HG03565 (cell line): ENCODE results near the gene FAM118B.

ENCODE experiments used
- ATAC-seq: cut with Tn5 transposase; IDR thresholded peaks from one replicate; pipeline ENCODE4 v1.9.1; 2021; ENCODE audit warnings: mild to moderate bottlenecking, moderate library complexity; ENCODE audit not compliant: unreplicated experiment

Gene FAM118B

DNA sequence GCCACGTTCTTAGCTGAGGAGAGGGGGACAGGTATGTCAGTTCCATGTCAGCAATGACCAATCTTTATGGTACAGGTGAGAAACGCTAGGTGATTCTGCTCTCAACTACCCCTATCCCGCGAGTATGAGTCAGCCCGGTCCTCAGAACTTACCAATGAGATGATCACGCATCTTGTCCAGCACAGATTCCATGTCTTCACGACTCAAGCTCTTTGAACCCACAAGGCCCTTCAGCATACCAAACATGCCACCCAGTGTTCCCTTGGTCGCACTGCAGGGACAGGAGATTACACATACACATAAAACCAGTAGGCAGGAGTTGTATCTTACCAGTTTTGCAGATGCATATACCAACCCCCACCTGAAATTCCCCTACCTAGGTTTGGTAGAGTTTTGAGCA lies 54.2 kb downstream of the FAM118B start:
- no peak for ATAC-seq

DNA sequence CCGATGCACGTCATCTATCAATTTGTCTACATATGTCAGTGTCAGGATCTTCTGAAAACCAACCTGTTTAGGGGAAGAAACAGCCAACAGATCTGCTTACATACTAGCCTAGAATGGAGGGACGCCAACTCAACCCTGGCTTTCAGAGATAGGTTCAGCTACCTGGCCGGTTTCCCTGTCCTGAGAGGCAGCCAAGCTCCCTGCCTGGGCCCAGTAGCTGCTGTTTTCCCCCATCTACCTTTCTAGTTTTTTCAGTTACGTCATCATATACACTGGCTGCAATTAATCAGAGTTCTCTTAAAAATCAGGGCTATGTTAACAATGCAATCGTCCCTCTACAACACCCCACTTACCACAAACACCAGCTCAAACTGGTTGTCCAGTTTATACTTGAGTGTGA lies 56.1 kb downstream of the FAM118B start:
- no peak for ATAC-seq

DNA sequence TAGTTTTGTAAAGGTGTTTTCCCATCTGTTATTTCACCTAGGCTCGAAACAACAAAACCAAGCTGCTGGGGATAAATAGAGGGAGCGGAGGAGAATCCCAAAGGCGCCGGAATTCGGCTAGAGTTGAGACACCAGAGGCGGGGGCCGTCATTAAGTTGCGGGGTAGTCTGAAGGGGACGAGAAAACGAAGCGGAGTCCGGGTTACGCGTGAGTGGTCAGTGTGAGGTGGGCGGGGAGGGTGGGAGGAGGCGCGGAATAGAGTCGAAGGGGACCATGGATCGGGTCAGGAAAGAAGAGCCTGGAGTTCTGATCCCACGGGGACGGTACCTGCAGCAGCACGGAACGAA lies 56.8 kb downstream of the FAM118B start:
- no peak for ATAC-seq

DNA sequence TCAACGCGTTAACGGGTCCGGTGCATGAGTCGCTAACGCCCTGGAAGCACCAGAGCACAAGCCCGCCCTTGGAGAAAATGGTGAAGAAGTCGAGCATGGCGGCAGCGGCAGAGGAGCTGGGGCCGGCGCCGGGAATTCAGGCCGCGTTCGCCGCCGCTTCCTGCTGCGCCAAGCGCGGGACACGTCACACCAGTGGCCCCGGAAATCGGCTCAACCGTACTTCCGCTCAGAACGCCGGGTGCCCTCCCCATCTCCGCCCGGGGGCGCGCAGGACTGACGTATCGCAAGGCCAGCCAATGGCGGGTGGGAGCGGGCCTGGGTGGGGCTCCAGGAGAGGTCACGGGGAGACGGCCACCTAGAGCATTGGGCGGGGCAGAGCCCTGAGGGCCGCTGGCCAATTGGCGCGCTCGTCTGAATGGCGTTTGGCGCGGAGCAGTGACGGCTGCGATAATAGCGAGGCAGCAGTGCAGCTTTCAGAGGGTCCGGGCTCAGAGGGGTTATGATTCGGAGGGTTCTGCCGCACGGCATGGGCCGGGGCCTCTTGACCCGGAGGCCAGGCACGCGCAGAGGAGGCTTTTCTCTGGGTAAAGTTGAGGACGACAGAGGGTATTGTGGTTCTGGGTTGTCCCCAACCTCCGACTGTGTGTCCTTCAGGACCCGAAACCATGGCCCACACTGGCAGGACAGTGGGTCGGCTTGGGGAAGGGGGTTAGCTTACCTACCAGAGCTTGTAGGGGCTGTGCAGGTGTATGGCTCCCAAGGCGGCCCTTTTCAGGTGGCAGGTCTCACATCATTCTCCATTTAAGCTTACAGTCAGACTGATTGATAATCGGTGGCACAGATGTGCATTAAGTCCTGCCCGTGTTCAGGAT lies 57.4 kb downstream of the FAM118B start, which contains the start of the genes FOXRED1 and SRPRA:
FOXRED1 (plus strand) TSS at position 447 of the 872 bp plus-strand sequence; CDS start at position 500, 53 bp downstream.
SRPRA (minus strand) TSS at position 188 of the 872 bp plus-strand sequence; CDS start at position 97, 91 bp downstream.
- ATAC-seq, result peak; percentile 94

DNA sequence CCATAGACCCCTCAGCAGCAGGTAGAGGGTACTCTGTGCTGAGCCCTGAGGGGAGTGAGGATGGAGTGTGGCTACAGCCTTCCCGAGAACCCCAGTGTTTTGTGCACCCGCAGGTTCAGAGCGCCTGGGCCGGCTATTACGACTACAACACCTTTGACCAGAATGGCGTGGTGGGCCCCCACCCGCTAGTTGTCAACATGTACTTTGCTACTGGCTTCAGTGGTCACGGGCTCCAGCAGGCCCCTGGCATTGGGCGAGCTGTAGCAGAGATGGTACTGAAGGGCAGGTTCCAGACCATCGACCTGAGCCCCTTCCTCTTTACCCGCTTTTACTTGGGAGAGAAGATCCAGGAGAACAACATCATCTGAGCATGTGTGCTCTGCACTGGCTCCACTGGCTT lies 65.7 kb downstream of the FAM118B start:
- ATAC-seq, result no peak

DNA sequence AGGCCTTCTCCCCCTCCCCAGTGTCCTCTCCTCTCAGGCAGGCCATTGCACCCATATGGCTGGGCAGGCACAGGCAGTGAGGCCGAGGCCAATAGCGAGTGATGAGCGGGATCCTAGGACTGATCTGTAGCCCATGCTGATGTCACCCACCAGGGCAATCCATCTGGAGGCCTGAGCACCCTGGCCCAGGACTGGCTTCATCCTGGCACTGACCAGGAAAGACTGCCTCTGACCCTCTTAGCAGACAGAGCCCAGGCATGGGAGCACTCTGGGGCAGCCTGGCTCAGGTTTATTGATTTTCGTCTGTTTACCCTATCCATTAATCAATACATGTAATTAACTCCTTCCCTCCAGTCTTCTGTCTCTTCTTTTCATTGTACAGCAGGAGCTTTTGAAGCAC lies 66.2 kb downstream of the FAM118B start:
- ATAC-seq, result no peak

DNA sequence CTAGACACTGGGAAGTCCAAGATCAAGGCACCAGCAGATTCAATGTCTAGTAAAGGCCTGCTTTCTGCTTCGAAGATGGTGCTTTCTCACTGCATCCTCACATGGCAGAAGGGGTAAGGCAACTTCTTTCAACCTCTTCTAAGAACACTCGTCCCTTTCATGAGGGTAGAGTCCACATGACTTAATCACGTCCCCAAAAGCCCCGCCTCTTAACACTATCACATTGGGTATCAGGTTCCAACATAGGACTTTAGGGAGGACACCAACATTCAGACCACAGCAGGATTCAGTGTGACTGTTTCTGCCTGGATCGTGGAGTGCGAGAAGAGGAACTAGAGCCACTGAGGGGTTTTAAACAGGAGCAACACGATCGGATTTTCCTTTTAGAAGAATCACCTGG lies 67.6 kb downstream of the FAM118B start:
- no peak for ATAC-seq

DNA sequence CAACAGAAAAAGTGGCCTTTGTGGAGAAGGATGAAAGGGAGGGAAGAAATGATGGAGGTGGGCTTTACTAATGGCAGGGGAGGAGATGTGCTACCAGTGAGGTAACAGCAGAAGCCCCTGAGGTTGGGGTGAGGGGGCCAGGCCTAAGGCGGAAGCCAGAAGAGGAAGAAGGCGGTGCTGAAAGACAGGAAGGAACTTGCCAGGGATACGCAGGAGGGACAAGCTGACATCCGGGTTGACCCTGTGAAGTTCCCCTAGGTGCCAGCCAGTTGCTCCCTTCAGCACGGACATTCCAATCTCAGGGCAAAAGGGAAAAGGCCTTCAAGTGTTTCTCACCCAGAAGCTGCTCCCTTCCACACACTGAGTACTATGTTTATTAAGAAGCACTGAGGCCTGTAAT lies 69.0 kb downstream of the FAM118B start:
- ATAC-seq, result no peak

DNA sequence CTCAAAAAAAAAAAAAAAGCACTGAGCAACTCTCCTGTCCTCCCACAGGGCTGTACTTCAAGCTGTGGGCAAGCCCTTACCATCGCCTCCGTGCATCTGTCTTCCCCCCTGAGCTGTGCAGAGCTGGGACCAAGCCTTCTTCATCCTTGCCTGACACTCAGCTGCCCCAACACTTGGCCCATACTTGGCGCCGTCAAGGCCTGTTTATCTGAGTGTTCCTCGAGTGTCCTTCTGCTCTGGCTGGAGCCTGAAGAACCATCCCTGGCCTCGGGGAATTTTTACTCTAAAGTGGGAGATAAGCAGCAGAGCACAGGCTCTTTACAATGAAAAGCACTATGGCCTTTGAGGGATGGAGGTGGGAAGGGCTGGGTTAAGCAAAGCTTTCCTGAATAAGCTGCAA lies 69.7 kb downstream of the FAM118B start:
- ATAC-seq, result no peak

DNA sequence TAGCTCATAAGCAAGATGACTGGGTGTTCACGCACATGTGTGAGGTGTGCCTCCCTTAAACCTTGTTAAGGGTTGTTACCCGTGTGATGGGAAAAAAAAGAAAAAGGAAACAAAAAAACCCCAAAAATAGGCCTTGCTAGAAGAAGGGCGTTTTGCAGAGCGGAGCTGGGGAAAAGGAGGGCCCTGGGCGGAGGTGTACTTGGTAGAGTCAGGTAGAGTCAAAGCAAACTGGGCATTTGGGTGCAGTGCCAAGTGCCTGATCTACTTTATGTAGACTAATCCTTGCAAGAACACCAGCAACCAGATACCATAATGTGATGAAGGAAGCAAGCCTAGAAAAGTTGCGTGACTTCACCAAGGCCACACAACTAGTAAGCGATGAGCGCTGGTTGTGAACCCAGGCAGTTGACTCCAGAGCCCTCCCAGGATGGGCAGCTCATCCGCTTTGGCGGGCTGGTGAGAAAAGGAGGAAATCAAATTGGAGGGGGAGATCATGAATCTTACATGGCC lies 70.1 kb downstream of the FAM118B start:
- ATAC-seq, result no peak

DNA sequence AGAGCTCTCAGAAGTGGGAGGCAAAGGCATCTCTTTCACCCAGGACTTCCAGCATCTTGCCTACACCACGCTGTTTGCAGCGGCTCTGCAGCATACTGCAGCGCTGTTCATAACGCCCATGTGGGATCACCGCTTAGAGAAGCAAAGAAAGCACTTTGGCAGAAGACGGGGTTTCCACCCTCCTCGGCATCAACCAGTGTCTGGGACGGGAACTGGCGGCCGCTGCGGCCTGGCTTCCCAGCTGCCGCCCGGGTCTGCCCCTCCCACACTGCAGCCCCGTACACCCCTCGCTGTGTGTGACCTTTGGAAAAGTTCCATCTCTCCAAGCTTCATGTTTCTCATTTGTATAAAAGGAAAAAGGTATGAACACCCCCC lies 70.8 kb downstream of the FAM118B start:
- no peak for ATAC-seq

DNA sequence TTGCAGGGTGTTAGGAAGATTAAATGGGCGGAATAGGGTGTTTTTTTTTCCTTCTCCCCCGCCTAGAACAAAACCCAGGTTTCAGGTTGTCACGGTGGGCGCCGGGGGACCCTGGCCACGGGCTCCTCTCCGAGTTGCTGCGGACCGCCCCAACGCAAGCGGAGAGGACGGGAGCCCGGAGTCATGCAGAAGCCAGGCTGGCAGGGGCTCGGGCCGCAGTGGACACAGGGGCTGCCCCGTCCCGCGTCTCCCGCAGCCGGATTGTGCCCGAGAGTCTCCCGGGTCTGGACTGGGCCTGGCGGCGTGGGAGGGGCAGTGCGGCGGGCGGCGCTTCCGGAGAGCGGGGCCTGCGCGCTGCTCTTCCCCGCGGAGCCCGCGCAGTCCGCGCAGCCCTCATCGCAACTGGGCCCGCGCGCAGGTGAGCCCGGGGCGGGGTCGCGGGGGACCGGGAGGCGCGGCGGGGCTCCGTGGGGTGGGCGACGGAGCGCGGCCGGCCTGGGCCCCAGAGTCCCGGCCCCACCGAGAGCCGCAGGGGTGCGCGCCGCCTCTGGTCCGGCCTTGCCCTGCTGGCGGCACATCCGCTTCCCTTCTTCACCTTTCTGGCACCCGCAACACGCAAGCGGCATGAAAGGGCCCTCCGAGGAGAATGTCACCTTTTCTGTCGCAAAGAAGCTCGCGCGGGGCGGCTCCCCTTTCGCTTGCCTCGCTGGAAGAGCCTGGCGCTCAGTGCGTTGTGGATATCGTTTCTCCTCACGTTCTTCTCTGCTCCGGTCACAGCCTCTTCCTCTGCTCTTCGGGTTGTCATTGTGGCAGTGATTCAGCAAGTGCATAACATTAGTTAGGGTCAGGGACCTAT lies 71.4 kb downstream of the FAM118B start, which contains the start of gene TIRAP:
TIRAP (plus strand) TSS at position 358 of the 856 bp plus-strand sequence. CDS start 7,802 bp downstream, outside the sequence.
- ATAC-seq, result peak; percentile 45

DNA sequence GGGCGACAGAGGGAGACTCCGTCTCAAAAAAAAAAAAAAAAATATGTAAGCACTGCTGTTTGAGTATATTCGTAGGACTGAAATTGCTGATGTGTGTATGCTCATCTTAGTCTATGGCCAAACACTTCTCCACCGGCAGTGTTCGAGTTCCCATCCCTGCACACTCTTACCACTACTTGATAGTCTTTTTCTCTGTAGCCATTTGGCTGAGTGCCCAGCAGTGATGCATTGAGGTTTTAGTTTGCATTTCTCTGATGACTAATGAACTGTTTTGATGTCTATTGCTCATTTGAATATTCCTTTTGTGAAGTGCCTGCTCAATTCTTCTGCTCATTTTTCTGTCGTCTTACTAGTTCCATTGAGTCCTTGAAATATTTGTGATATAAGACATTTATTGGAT lies 73.2 kb downstream of the FAM118B start:
- peak; percentile 63 for ATAC-seq

DNA sequence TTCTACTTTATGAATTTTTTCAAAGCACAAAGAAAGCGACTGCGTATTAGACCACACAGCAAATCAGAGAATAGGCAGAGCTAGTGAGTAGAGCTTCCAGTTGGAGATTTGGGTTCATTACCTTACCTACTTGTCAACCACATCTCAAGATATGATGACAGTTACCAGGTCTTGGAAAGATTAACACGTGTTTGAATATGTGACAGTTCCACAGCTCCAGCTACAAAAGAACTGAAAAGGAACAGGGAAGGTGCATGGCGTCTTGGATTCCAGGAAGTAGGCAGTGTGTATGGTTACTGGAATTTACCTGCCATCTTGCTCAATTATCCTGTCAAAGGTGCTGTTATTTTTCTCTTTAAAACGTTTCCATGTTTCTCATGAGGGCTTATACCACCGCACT lies 76.7 kb downstream of the FAM118B start:
- no peak for ATAC-seq

DNA sequence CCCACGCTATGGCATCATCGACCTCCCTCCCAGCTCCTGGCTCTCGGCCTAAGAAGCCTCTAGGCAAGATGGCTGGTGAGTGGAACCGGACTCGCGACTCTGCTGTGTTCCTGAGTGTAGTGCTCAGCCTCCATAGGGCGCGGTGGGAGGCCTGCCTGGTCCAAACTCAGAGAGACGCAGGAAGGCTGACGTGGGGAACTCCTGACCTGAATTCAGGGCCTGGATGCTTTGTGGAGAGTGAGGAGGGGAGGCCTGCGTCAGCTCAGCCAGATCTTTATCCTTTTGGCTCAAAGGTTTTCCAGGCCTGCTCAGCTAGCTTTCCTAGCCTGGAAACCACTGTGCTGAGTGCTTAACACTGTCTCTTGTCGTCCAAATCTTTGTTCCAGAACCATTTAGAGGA lies 79.3 kb downstream of the FAM118B start:
- ATAC-seq, result no peak

DNA sequence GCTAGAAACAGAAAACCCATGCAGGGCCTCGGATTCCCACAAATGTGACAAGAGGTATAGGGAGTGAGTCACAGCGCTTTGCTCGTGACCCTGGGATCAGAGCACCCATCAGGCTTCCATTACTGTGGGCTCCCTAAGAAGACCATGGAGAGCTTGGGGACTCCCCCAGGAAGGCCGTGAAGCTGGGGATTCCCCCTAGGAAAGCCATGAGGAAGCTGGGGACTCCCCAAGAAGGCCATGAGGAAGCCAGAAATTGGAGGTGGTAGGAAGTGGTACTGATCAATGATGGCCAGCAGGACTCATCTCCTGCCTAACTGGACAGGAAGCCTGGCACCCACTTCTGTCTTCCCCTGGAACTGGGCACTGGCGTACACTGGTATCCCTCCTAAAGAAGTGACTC lies 82.1 kb downstream of the FAM118B start:
- no peak for ATAC-seq

DNA sequence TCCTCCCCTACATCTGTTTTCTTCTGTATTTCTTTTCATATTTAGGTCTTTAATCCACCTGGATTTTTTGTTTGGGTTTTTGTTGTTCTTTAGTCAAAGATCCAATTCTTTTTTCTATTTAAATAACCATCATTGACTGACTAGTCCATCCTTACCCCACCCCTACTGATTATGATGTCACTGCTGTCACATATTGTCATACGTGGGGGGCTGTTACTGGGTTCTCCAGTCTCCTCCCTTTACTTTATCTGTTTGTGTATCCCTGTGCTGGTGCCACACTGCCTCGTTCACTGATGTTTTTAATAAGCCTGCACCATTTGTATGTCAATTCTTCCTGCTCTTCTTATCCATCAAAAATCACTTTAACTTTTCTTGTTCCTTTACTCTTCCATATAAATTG lies 85.4 kb downstream of the FAM118B start:
- no peak for ATAC-seq

DNA sequence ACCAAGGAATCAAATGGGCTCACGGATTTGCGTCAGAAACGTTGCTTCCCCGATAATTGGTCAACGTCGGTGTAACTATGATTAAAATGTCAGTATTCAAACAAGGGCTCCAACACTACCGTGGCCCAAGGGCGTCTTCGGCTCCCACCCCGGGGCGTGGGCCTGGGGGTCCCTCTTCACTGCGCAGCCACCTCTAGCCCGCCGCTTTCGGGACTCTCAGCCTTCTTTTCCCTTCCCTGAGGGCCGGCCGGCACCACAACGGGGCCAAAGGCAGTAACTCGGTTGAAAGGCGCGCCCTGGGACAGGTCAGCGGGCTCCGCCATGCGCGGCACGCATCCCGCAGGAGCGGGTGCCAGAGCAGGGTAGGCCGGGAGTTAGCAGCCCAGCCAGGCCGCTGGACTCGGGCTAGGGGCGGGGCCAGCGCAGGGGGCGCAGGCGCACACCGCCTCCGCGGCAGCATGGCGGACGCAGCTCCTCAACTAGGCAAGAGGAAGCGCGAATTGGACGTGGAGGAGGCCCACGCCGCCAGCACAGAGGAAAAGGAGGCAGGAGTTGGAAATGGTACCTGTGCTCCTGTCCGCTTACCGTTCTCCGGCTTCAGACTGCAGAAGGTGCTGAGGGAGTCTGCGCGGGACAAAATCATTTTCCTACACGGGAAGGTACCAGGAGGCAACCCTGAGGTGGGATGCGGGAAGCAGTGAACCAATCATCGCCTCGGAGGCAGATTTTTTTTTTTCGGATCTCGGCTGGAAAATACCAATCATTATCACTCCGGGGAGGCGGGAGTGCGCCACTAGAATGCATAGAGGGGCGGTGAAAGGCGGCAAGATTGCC lies 92.3 kb downstream of the FAM118B start, which contains the start of gene DCPS:
DCPS (plus strand) TSS at position 438 of the 834 bp plus-strand sequence; CDS start at position 459, 21 bp downstream.
- peak; percentile 80 for ATAC-seq

DNA sequence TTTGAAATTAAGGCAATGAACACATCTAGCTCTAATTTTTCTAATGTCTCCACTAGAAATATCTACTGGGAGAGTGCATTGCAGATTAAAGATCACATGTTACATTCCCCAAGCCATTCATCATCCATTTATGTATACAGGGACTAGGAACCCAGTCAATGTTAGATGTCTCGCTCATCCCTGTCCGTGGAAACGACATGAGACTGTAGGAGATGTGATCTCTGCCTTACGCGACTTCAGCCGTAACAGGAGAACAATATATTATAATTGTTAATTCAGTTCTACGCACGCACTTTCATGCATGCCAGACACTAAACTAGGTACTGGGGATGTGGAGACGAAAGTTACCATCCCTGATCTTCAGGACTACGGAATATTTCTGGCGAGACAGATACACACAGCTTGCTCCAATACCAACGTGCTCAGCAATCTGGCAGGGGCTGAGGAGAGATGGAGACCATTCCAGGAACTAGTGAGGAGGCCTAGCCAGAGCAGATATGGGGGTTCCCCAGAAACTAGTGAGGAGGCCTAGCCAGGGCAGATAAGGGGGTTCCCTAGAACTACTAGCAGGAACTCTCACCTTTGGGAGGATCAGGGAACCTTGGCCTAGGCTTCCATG lies 93.0 kb downstream of the FAM118B start:
- ATAC-seq, result no peak

DNA sequence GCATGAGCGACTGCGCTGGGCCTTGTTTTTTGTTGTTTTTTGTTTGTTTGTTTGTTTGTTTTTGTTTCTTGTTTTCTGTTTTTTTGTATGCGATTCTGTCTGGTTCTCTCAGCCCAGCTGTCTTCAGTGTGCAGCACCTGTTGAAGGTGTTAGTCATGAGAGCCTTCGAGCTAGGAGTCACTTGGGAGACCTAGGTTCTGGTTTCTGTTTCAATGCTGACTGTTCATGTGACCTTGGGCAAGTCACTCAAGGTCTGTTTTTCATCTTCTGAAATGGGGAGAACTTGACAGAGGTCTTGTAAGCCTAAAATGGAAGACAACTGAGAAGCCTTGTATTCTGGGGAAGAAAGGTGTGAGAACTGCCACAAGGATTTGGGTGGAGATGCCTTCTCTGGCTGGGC lies 94.1 kb downstream of the FAM118B start:
- ATAC-seq, result no peak
